ENCODE measurements around the gene TDRD5. TPM values are rescaled to one million over a fixed set of nuclear protein-coding genes. Genes with fewer than 3 reads are reported as not detected.
A peak's percentile ranks its signal among the peaks of the same experiment; 100 is the strongest.
"Not testable (repeated sequence)": the region's sequence is repeated elsewhere in the genome, so short reads cannot be mapped to it uniquely, and the experiment has no call there.

The TDRD5 gene
- total RNA-seq, 1 donor from 2014 or later, result not detected

DNA sequence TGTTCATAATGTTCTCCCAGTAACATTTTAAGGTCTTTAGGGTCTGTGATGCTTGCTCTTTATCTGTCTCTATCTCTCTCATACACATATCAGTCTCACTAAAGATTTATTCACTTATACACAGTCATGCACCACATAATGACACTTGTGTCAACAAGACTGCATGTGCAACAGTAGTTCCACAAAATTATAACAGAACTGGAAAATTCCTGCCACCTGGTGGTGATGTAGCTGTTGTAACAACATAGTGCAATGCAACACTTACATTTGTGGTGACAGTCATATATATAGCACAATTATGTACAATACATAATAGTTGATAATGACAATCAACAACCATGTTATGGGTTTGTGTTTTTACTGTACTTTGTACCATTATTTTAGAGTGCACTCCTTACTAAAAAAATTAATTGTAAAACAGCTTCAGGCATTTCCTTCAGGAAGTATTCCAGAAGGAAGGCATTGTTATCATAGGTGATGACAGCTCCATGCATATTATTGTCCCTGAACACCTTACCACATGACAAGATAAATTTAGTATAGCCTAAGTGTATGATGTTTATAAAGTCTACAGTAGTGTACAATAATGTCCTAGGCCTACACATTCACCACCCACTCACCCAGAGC lies 8.1 kb downstream of the TDRD5 start:
- no peak for DNase-seq (ENCODE audit: low read depth, low spot score)

DNA sequence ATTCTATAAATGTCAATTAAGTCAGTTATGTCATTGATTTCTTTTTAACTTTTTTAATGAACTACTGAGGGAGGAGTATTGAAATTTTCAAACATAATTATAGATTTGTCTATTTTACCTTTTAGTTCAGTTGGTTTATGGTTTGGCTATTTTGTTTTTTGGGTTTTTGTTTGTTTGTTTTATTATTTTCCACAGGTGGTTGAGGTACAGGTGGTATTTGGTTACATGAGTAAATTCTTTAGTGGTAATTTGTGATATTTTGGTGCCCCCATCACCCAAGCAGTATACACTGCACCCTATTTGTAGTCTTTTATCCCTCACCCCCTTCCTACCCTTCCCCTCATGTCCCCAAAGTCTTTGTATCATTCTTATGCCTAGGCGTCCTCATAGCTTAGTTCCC lies 9.5 kb downstream of the TDRD5 start:
- DNase-seq (ENCODE audit: low read depth, low spot score), result no peak

DNA sequence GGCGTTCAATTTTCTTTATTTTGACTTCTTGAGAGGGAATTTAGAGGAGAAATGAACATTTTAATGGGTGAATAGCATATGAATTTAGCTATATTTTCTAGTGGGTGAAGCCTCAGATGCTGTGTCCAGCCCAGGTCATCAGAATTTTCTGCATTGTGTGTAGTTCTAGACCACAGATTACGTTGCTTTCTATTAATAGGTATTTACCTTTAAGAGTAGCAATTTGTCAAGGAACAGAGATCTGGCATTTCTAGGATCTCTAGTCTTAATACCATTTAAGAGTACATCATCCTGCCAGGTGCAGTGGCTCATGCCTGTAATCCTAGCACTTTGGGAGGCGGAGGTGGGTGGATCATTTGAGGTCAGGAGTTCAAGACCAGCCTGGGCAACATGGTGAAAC lies 20.7 kb downstream of the TDRD5 start:
- DNase-seq (ENCODE audit: low read depth, low spot score), result no peak

DNA sequence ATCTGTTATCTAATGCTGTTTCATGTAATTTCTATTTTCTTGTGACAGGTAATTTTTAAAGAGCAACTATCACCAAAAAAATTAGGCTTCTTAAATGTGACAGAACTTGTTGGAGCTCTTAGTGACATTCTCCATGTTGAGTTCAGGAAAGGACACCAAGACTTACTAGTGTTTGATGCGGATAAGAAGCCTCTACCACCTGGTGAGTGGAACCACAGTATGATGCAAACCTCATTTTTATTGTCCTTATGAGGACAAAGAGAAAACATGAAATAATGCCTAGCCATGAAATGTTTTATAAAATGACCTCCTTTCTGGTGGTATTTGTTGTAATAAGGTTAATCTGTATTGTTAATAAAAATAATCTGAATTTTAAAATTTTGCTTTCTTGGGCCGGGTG lies 39.1 kb downstream of the TDRD5 start:
- no peak for DNase-seq (ENCODE audit: low read depth, low spot score)

DNA sequence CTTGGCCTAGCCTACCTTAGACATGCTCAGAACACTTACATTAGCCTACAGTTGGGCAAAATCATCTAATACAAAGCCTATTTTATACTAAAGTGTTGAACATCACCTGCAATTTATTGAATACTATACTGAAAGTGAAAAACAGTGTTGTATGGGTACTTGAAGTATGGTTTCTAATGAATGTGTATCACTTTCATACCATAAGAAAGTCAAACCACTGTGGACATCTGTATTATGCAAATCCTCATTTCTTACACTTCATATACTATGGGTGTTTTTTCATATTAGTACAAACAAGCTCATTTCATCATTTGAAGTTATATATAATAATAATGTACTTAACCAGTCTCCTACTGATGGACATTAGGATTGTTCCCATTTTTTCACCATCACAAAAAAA lies 41.2 kb downstream of the TDRD5 start:
- DNase-seq (ENCODE audit: low read depth, low spot score), result no peak

DNA sequence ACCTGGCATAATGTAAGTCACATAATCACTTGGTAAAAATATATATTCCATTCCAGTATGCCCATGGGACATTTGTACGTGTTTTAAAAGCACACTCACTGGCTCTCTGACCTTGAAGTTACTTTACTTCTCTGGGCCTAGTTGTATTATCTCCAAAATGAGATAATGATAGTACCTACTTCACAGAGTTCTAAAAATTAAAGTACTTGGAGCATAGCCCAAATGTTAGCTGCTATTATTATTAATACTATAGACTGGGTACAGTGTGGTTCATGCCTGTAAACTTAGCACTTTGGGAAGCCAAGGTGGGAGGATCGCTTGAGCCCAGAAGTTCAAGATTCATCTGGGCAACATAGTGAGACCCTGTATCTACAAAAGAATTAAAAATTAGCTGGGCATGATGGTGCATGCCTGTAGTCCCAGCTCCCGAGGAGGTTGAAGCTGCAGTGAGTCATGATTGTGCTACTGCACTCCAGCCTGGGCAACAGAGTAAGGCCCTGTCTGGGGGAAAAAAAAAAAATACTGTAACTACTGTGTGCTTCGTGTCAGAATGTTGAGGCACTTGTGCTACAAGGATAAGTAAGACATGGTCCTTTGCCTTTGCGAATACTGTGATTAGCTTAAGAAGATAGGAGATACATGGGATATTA lies 45.7 kb downstream of the TDRD5 start:
- no peak for DNase-seq (ENCODE audit: low read depth, low spot score)

DNA sequence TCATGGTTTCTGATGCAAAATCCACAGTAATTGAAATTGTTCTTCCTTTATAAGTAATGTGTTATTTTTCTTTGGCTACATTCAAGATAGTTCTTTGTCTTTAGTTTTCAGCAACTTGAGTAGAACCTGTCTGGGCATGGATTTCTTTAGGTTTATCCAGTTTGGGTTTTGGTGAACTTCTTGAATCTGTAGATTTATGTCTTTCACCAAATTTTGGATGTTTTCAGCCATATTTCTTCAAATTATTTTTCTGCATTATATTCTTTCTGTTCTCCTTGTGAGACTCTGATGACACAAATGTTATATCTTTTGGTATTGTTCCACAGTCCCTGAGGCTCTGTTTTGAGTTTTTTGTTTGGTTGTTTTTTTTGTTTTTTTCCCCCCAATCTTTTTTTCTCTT lies 69.4 kb downstream of the TDRD5 start:
- no peak for DNase-seq (ENCODE audit: low read depth, low spot score)

DNA sequence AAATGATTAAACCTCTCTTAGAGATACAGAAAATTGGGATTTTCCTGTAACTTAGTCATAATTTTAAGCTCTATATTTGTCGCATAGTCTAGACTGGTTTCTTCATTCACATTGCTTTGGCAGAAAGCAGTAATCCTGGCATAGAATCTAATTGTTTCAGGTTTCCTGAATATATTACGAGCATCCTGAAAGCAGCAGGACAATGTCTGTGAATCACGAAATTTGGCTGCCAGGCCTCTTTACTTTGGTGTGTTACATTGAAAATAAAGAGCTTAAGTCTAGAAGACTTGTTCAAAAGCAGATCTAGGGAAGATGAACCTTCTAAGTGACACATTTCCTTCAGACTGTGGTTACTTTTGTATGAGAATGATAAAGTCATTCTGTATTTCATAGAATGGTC lies 72.2 kb downstream of the TDRD5 start:
- peak; percentile 90 for DNase-seq (ENCODE audit: low read depth, low spot score)

DNA sequence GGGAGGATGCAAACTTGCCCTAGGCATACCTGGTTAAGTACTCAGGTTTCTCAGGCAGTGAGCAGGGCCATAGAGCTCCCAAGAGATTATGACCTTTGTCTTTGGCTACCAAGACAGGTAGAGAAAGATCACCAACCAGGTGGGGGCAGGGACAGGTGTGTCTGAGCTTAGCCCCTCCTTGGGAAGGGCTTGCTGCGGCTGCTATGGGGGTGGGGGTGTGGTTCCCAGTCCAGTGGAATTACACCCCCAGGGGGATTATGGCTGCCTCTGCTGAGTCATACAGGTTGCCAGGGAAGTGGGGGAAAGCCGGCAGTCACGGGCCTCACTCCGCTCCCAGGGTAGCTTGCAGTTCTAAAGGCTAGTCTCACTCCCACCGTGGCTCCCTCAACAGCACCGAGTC lies 86.2 kb downstream of the TDRD5 start:
- DNase-seq (ENCODE audit: low read depth, low spot score), result no peak

DNA sequence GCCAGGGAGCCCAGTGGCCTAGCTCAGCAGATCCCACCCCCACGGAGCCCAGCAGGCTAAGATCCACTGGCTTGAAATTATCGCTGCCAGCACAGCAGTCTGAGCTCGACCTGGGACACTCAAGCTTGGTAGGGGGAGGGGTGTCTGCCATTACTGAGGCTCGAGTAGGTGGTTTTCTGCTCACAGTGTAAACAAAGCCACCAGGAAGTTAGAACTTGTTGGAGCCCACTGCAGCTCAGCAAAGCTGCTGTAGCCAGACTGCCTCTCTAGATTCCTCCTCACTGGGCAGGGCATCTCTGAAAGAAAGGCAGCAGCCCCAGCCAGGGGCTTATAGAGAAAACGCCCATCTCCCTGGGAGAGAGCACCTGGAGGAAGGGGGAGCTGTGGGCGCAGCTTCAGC lies 102.9 kb downstream of the TDRD5 start:
- not testable (repeated sequence) for DNase-seq (ENCODE audit: low read depth, low spot score)

DNA sequence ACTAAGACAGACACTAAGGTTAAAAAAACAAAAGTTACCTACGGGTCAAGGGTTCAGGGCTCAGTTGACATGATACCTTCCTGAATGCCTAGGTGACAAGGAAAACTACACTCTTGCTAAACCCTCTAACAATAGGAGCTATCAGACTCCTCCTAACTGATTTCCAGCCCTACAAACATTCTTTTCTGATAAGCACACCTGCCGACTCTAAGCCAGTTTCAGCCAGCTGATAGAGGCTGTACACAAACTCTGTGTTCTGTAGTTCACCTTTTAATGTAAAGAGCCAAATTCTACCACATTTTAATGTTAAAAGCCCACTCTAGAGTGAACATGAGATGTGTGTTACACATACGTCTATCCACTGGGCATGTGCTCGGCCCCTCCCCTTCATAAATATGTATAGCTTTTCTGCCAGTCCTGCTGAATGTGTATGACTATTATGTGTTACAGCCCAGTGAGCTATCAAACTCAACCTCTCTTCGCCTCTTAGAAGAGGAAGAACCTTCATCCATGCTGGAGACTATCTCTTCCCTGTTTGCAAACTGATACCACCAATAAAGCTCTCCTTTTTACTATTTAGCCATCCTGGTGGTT lies 111.4 kb downstream of the TDRD5 start:
- DNase-seq (ENCODE audit: low read depth, low spot score), result no peak

DNA sequence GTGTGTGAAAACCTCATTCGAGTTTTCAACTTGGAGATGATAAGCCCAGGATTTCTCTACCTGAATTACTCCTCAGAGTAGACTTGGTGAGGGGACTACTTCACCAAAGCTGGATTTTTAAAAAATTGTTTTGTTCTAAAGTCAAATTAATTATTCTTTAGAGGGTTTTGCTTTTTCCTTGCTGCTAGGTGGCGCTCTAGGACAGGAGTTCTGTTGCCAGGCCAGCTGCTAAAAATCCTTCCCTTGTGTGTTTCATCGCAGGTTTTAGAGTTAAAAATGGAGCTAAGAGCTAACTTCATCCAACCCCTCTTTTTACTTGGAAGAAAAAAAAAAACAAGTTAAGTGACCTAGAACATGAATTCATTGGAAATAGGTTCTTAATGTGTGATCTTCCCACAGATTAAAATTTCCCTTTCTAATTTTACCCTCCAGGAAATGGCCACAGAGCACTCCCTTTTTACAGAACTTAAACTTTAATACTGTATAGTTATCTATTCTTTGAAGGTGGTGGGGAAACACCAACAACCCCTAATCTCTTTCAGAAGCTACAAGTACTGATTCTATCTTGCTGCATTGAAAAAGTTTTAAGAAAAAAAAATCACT lies 114.8 kb downstream of the TDRD5 start:
- DNase-seq (ENCODE audit: low read depth, low spot score), result no peak

DNA sequence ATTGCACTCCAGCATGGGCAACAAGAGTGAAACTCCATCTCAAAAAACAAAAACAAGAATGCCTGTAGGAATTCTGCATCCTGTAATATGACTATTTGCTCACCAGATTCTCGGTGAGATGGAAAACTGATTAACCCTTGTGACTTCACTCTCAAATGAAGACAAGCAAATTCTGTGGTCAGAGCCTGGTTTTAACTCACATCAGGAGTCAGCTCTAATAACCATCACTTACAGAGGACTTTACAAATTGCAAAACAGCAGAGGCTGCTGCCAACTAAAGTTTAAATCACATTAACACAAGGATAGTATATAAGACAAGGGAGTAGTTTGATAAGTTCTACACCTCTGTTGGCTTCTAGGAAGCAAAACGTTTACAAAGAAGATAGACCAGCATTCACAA lies 115.8 kb downstream of the TDRD5 start:
- DNase-seq (ENCODE audit: low read depth, low spot score), result no peak

DNA sequence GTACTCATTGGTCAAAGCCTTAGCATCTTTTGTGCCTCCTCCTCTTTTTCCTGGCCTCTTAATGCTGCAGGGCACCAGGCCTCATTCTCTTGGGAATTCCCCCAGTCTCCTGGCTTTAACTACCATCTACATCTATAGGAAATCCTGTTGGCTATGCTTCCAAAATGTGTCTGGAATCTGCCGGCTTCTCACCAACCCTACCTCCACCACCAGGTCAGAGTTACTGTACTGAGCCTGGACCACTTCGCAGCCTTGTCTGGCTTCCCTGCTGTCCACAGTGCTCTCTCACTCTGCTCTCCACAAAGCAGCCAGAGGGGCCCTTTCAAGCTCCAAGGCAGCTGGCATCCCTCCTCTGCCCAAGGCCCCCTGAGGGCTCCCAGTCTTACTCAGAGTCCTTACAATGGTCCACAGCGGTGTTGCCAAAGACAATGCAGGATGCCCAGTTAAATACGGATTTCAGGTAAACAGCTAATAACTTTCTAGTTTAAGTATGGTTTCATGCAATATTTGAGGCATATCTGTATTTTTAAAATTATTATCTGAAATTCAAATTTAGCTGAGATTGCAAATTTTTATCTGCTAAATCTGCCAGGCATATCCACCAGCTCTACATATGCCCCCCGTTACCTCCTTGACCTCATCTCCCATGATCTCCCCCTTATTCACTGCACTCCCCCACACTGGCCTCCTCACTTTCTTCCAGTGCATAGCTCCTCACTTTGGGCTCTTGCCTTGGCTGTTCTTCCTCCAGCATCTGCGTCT lies 117.0 kb downstream of the TDRD5 start:
- DNase-seq (ENCODE audit: low read depth, low spot score), result peak; percentile 60

DNA sequence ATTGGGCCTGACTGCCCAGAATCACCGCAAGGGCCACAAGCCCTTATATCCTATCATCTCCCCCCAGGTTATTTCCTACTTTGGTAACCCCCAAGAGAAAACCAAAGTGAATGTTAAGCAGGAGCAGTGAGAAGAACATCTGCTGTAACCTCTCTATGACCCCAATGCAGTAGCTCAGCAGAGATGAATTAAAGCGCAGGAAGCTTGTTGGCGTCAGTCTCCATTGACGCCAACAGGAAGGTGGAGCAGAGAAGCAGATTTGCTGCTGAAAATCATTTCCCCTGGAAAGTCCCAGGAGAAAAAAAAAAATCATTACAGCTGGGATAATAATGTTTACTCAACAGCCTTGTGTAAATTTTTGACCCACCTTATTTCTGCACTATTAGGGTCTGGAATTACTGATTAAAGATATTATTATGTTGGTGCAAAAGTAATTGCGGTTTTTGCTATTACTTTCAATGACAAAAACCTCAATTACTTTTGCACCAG lies 118.3 kb downstream of the TDRD5 start:
- peak; percentile 91 for DNase-seq (ENCODE audit: low read depth, low spot score)

DNA sequence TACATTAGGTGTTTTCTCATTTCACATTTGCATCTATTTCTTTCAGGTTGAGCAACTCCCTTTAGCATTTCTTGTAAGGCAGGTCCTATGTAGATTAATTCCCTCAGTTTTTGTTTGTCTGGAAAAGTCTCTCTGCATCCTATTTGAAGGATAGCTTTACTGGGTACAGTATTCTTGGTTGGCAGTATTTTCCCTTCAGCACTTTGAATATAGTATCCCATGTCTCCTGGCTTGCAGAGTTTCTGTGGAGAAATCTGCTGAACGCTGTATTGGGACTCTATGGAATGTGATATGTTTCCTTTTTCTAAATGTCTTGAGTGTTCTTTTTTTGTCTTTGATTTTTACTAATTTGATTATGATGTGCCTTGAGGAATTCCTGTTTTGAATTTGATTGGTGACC lies 122.5 kb downstream of the TDRD5 start:
- DNase-seq (ENCODE audit: low read depth, low spot score), result no peak

DNA sequence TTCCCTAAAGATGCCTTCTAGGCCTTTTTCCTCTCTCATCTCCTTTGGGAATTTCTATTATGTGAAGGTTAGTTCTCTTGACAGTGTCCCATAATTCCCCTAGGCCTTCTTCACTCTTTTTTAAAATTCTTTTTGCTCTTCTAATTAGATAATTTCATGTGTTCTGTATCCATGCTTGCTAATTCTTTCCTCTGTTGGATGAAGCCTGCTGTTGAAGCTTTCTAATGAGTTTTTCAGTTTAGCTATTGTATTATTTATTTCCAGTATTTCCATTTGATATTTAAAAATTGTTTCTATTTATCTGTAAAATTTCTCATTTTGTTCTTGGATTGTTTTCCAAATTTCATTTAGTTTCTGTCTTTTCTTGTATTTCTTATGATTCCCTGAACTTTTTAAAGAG lies 123.0 kb downstream of the TDRD5 start:
- no peak for DNase-seq (ENCODE audit: low read depth, low spot score)

DNA sequence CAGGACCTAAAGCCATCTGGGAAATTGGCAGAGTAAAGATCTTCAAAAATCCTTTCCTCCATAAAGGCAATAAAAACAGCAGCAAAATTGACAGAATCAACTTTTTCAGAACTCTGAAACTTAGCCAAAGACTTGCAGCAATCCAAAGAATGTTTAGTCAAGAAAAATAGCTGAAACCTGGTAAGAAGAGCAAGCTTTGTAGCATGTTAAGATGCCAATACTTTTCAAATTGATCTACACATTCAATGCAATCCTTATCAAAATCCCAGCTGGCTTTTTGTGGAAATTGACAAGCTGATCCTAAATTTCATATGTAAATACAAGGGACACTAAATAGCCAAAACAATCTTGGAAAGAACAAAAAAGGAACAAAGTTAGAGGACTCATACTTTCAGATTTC lies 127.6 kb downstream of the TDRD5 start:
- DNase-seq (ENCODE audit: low read depth, low spot score), result no peak

DNA sequence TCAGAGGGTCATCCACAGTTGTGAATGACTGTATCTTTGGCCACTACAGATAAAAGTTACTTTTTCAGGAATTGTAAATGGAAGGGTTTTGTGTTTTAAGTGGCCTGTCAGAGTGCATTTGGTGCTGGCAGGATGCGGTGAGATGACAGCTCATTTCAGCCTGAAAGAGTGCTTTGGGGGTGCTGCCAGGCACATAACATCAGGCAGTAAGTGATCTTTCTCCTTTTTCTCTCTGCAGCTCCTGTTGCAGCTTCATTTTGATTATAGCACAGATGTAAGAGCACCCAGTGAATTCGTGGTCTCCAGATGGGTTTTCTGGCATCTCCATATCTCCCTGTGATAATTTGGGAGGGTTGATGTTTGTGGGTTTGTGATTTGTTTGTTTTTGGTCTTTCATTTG lies 136.6 kb downstream of the TDRD5 start:
- no peak for DNase-seq (ENCODE audit: low read depth, low spot score)

DNA sequence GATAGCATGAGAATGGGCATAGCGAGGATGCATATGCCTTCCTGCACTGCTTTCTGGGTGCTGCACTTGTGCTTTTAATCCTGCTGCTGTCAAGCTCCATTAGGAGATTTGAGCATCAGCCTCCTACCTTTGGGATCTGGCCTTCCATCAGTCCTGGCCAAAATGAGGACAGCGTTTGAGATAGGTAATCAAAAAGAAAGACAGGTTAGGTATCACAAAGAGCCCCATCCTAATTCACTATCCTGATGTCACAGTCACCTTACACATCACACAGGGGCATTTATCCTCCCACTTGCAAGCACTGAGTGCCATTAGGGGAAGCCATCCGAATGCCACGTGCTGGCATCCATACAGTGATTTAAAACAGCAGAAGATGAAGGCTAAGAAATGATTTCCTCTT lies 138.2 kb downstream of the TDRD5 start:
- DNase-seq (ENCODE audit: low read depth, low spot score), result no peak

DNA sequence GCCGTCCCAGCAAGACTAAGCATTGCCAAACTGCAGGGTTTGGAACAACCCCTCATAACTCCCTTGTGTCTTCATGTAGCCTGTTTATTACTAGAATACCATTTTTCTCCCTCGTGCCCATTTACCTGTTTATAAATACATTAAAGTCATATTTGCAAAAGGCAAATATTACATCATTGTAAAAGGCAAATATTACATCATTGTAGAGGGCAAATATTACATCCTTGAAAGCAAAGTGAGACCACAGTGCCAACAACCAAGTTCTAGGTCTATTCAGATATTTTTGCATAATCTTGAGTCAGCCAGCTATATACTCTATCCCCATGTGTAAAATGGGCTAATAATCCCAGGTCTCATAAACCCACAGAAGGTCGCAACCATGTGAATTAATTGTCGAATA lies 140.0 kb downstream of the TDRD5 start:
- no peak for DNase-seq (ENCODE audit: low read depth, low spot score)

All from pulmonary artery endothelial cell (primary cell).